Activated CD4-positive, CD25-positive, alpha-beta regulatory T cell treated with anti-CD3 and anti-CD28 coated beads, Interleukin-2, amount 50 U/mL, for 72 hours (primary cell): Measurements from ENCODE around the gene JUP.

Experiments used
- DNase-seq: peaks from one replicate; pipeline ENCODE4 v3.0.0; 2021

The JUP gene

DNA sequence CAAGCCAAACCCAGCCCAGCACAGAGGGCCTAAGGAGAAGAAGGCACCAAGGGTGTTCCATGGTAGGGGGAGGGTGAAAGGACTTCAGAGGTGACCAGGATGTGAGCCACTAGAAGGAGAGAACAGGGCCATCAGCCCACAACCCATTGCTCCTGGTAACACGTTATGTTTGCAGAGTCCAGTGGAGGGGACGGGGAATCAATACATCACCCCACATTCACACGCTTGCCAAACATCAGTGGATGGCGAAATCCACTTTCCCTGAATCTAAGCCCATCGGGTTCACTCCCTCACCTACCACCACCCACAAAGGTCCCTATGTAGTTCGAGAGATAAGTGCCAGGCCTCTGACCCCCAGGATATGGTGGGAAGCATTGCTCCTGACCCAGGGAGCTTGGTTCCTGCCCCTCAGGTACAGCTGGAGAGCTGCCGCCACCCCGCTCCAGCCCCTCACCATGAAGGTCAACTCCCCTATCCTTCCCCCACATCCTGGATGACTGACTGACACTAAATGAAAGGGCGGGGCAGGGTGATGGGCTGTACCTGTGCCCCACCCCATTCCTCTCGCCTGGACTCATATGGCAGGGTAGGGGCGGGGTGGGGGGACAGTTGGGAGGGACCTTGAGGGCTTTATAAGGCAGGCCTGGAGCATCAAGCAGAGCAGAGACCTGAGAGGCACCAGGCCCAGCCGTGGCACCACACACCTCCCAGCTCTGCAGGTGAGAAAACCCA, 74.7 kb downstream of the JUP start, which contains the start of gene GAST:
Gene GAST (plus strand): TSS at position 663 of the 732 bp plus-strand sequence. CDS start 3,106 bp downstream, outside the sequence.
- no peak for DNase-seq

DNA sequence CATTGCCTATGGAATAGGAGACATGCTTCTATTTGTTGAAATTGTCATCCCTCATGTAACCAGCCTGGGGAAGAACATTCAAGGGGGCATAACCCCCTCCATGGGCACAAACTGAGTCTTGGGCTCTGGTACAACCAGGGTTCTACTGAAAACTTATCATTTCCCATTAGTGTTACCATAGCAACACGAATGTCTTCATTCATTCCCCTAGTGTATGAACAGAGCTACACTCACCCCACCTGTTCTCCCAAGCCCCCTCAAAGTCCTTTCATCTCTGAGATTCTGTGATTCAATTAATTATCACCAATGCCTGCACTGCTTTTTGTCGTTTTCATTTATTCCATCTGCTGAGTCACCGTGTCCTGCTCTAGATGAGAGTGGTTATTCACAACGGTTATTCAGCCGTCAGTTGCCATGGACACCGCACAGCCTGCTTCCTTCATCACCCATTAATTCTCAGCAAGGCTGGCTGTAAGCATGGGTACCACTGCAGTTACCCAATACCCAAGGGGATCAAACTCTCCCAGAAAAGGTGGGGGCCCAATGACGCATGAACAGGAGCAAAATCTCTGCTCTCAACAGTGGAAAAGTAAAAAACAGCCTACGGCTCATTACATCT, 75.9 kb downstream of the JUP start:
- no peak for DNase-seq

DNA sequence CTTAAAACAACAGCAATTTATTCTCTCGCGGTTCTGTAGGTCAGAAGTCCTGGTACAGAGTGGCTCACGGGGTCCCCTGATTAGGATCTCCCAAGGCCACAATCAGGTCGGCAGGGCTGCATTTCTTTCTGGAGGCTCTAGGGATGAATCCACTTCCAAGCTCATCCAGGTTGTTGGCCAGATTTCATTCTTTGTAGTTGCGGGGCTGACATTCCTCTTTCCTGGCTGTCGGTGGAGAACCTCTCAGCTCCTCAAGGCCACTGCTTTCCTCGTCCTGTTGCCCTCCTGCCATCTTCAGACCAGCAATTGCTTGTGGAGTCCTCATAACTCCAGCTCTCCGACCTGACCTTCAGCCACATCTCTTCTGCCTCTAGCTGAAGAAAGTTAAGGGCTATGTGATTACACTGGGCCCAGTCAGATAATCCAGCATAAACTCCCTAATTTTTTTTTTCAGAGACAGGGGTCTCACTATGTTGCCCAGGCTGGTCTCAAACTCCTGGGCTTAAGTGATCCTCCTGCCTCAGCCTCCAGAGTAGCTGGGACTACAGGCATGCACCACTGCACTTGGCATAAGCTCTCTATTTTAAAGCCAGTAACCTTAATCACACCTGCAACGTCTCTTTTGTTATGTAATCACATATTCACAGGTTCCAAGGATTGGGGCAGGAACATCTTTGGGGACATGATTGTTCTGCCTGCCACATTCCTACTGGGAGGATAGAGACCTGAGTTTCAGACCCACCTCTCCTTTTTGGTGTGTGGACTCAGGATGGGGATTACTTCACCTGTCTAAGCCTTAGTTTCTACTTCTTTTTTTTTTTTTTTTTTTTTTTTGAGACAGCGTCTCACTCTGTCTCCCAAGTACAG, 78.5 kb downstream of the JUP start:
- DNase-seq = no peak

DNA sequence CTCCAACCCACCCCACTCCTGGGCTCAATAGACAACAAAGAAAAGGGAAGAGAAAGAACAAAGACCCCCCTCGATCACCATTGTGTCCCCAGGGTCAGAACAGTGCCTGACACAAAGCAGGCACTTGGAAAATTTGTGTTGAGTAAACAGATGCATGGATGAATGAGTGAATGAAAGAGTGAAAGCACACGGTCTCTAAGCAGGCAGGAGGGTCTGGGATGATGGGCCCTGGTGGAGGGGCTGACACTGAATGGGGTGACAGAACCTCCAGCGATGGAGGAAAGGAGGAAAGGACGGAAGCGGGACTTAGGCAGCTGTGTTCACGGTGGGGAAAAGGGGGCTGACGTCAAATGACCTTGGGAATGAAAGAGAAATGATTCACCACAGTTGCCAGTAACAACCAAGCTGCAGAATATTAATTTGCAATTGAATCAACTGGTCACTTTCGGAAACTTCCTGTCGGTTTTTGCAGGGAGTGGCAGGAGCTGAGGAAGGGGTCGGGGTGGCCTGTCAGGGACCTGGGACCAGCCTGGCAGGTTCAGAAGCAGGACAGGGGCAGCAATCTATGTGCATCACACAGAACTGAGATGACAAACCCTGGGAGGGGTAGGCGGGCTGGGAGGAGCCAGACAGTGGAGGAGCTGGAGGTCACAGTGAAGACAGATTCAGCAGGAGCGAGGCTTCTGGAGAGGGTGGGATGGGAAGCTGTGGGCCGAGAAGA, 81.1 kb downstream of the JUP start:
- no peak for DNase-seq
